Fibroblast of pulmonary artery (primary cell): ENCODE results near the gene CAMTA1.

Source experiments
- DNase-seq: peaks from one replicate; pipeline ENCODE4 v3.0.0-alpha.2; 2010; ENCODE audit warnings: low read depth
- H3K4me3 ChIP-seq: replicated peaks from 2 replicates; pipeline ENCODE4 v1.5.1; 2011; ENCODE audit warnings: low read depth, mild to moderate bottlenecking, control low read depth, low read length, moderate library complexity
- CTCF ChIP-seq: IDR thresholded peaks from 2 replicates; pipeline ENCODE4 v1.5.1; 2011; ENCODE audit warnings: mild to moderate bottlenecking, control low read depth, low read length, inconsistent platforms; ENCODE audit errors: missing control alignments

Gene CAMTA1

GRCh38 chr1:7086106-7086505, 300.9 kb downstream of the CAMTA1 start:
- DNase-seq: no peak
- no peak overlapping the region for H3K4me3 ChIP-seq
- no peak for TF ChIP-seq CTCF

GRCh38 chr1:7087888-7088287, 302.6 kb downstream of the CAMTA1 start:
- no peak overlapping the region for H3K4me3 ChIP-seq
- TF ChIP-seq CTCF: no peak
- no peak for DNase-seq

- TF ChIP-seq CTCF: no peak
- no peak for DNase-seq
- no peak overlapping the region for H3K4me3 ChIP-seq
These were observed 304.2 kb downstream of the CAMTA1 start for GRCh38 chr1:7089497-7089896.

- no peak for TF ChIP-seq CTCF
These were observed 308.0 kb downstream of the CAMTA1 start for GRCh38 chr1:7093297-7093696.

GRCh38 chr1:7094086-7094485, 308.8 kb downstream of the CAMTA1 start:
- no peak for DNase-seq
- no peak for TF ChIP-seq CTCF

More at GRCh38 chr1:7093297-7093696, 308.0 kb downstream of the CAMTA1 start:
- DNase-seq: no peak
- no peak overlapping the region for H3K4me3 ChIP-seq

GRCh38 chr1:7094509-7094908, 309.3 kb downstream of the CAMTA1 start:
- H3K4me3 ChIP-seq: no peak overlapping the region
- no peak for DNase-seq
- no peak for TF ChIP-seq CTCF

More at GRCh38 chr1:7094086-7094485, 308.8 kb downstream of the CAMTA1 start:
- no peak overlapping the region for H3K4me3 ChIP-seq

GRCh38 chr1:7095343-7095964, 310.2 kb downstream of the CAMTA1 start:
- H3K4me3 ChIP-seq: no peak overlapping the region
- no peak for TF ChIP-seq CTCF
- DNase-seq: no peak
